ENCODE data around the gene RIMBP2.

RIMBP2 gene

GRCh38 chr12:130434560-130434959, 281.5 kb downstream of the RIMBP2 start:
- no peak for FAIRE-seq

GRCh38 chr12:130433834-130434233, 282.3 kb downstream of the RIMBP2 start:
- FAIRE-seq, result no peak
- DNase-seq (ENCODE audit: insufficient read length, low spot score), result no peak

More at GRCh38 chr12:130434560-130434959, 281.5 kb downstream of the RIMBP2 start:
- DNase-seq (ENCODE audit: insufficient read length, low spot score), result no peak

GRCh38 chr12:130433411-130433810, 282.7 kb downstream of the RIMBP2 start:
- no peak for DNase-seq (ENCODE audit: insufficient read length, low spot score)
- FAIRE-seq, result no peak

- FAIRE-seq (no peak), DNase-seq (ENCODE audit: insufficient read length, low spot score) (no peak)
Observed at GRCh38 chr12:130431176-130431575, 284.9 kb downstream of the RIMBP2 start.

- no peak for DNase-seq (ENCODE audit: insufficient read length, low spot score)
- FAIRE-seq, result no peak
Observed at GRCh38 chr12:130429656-130430505, 286.2 kb downstream of the RIMBP2 start.

GRCh38 chr12:130428116-130428515, 288.0 kb downstream of the RIMBP2 start:
- FAIRE-seq (no peak), DNase-seq (ENCODE audit: insufficient read length, low spot score) (no peak)

- FAIRE-seq (no peak), DNase-seq (ENCODE audit: insufficient read length, low spot score) (no peak)
Observed at GRCh38 chr12:130427381-130427887, 288.7 kb downstream of the RIMBP2 start.

GRCh38 chr12:130425698-130426245, 290.3 kb downstream of the RIMBP2 start:
- DNase-seq (ENCODE audit: insufficient read length, low spot score) (no peak), FAIRE-seq (no peak)

- DNase-seq (ENCODE audit: insufficient read length, low spot score) (no peak), FAIRE-seq (no peak)
Observed at GRCh38 chr12:130424858-130425697, 291.0 kb downstream of the RIMBP2 start.

- DNase-seq (ENCODE audit: insufficient read length, low spot score) (no peak), FAIRE-seq (no peak)
Observed at GRCh38 chr12:130423991-130424857, 291.9 kb downstream of the RIMBP2 start.

- DNase-seq (ENCODE audit: insufficient read length, low spot score), result no peak
- no peak for FAIRE-seq
Observed at GRCh38 chr12:130423136-130423535, 293.0 kb downstream of the RIMBP2 start.

- FAIRE-seq, result no peak
Observed at GRCh38 chr12:130422676-130423075, 293.4 kb downstream of the RIMBP2 start.

GRCh38 chr12:130421896-130422295, 294.2 kb downstream of the RIMBP2 start:
- DNase-seq (ENCODE audit: insufficient read length, low spot score) (no peak), FAIRE-seq (no peak)

More at GRCh38 chr12:130422676-130423075, 293.4 kb downstream of the RIMBP2 start:
- no peak for DNase-seq (ENCODE audit: insufficient read length, low spot score)

- FAIRE-seq (no peak), DNase-seq (ENCODE audit: insufficient read length, low spot score) (no peak)
Observed at GRCh38 chr12:130420071-130420470, 296.0 kb downstream of the RIMBP2 start.

- DNase-seq (ENCODE audit: insufficient read length, low spot score), result no peak
- FAIRE-seq, result no peak
Observed at GRCh38 chr12:130419116-130419515, 297.0 kb downstream of the RIMBP2 start.

- DNase-seq (ENCODE audit: insufficient read length, low spot score) (no peak), FAIRE-seq (no peak)
Observed at GRCh38 chr12:130418251-130418650, 297.8 kb downstream of the RIMBP2 start.

- FAIRE-seq (no peak), DNase-seq (ENCODE audit: insufficient read length, low spot score) (no peak)
Observed at GRCh38 chr12:130414381-130414780, 301.7 kb downstream of the RIMBP2 start.

- DNase-seq (ENCODE audit: insufficient read length, low spot score) (no peak), FAIRE-seq (no peak)
Observed at GRCh38 chr12:130413909-130414308, 302.2 kb downstream of the RIMBP2 start.

GRCh38 chr12:130412384-130412783, 303.7 kb downstream of the RIMBP2 start:
- no peak for FAIRE-seq
- no peak for DNase-seq (ENCODE audit: insufficient read length, low spot score)

GRCh38 chr12:130405332-130405731, 310.8 kb downstream of the RIMBP2 start:
- no peak for FAIRE-seq
- DNase-seq (ENCODE audit: insufficient read length, low spot score), result no peak
